Smooth muscle cell (in vitro differentiated cells): Measurements from ENCODE around the gene KLF15. TPM values are rescaled to one million over a fixed set of nuclear protein-coding genes. Genes with fewer than 3 reads are reported as not detected.

Experiments used
- DNase-seq: peaks from one replicate; lab custom pipeline; 2025; ENCODE audit not compliant: unreplicated experiment; lab: John Stamatoyannopoulos, UW
- H2AFZ ChIP-seq: fragments of 200-600 bp; sonication (generic); 2 replicates; pipeline ENCODE4 v1.6.0; 2016; ENCODE audit warnings: antibody characterized with exemption, low read depth, mild to moderate bottlenecking
- H3F3A ChIP-seq: fragments of 200-600 bp; sonication (generic); 2 replicates; pipeline ENCODE4 v1.6.0; 2017; ENCODE audit warnings: antibody characterized with exemption, low read depth
- H3K27ac ChIP-seq: fragments of 200-600 bp; sonication (generic); 2 replicates; pipeline ENCODE4 v1.5.1; 2016; ENCODE audit warnings: low read depth, mild to moderate bottlenecking
- H3K27me3 ChIP-seq: fragments of 200-600 bp; sonication (generic); 2 replicates; pipeline ENCODE4 v1.6.1; 2016; ENCODE audit warnings: low read depth, mild to moderate bottlenecking
- H3K36me3 ChIP-seq: fragments of 200-600 bp; sonication (generic); 2 replicates; pipeline ENCODE4 v1.5.1; 2016; ENCODE audit warnings: low read depth
- H3K4me1 ChIP-seq: fragments of 200-600 bp; sonication (generic); 2 replicates; pipeline ENCODE4 v1.5.1; 2016; ENCODE audit warnings: low read depth
- H3K4me2 ChIP-seq: fragments of 200-600 bp; sonication (generic); 2 replicates; pipeline ENCODE4 v1.6.0; 2016; ENCODE audit warnings: mild to moderate bottlenecking
- H3K4me3 ChIP-seq: fragments of 200-600 bp; sonication (generic); 2 replicates; pipeline ENCODE4 v1.5.1; 2016; ENCODE audit warnings: mild to moderate bottlenecking
- H3K79me2 ChIP-seq: fragments of 200-600 bp; sonication (generic); 2 replicates; pipeline ENCODE4 v1.6.0; 2016; ENCODE audit warnings: low read depth, mild to moderate bottlenecking
- H3K9ac ChIP-seq: fragments of 200-600 bp; sonication (generic); 2 replicates; pipeline ENCODE4 v1.6.0; 2016; ENCODE audit warnings: low read depth
- H3K9me3 ChIP-seq: fragments of 200-600 bp; sonication (generic); replicated peaks from 2 replicates; pipeline ENCODE4 v1.5.1; 2016; ENCODE audit warnings: low read depth
- H4K20me1 ChIP-seq: fragments of 200-600 bp; sonication (generic); 2 replicates; pipeline ENCODE4 v1.6.0; 2016; ENCODE audit warnings: low read depth
- CTCF ChIP-seq: fragments of 200-600 bp; sonication (generic); IDR thresholded peaks from 2 replicates; pipeline ENCODE4 v1.5.1; 2017; ENCODE audit warnings: borderline replicate concordance, mild to moderate bottlenecking, antibody characterized with exemption; ENCODE audit not compliant: insufficient read depth, poor library complexity, severe bottlenecking
- WGBS: methylation state at CpG from one replicate; pipeline ENCODE4 v1.1.7; 2016; ENCODE audit warnings: low lambda C conversion rate; 5-methylcytosine and 5-hydroxymethylcytosine counted together
- polyA plus RNA-seq: library from polyadenylated mRNA; unstranded; fragments of >200 nt; fragmentation: Nextera tagmentation; extraction: Ambion mirVana; gene quantifications from 2 replicates; pipeline ENCODE4 v1.2.1, GENCODE V29; 2016
- total RNA-seq: library from RNA; depleted of rRNA; stranded (reverse); fragments of >200 nt; gene quantifications from 2 replicates; pipeline ENCODE4 v1.2.3, GENCODE V29; 2014

KLF15 gene
- total and polyA plus RNA-seq, 2 experiments from 2014 or later, result not detected

GRCh38 chr3:126348308-126348920 lies 8.8 kb downstream of the KLF15 start:
- H2AFZ ChIP-seq, result no peak overlapping the region
- H3K79me2 ChIP-seq, result no peaks in the 10 kb centered on the region
- no peak for TF ChIP-seq CTCF
- no peak overlapping the region for H3K27ac ChIP-seq
- no peaks in the 10 kb centered on the region for H3K36me3 ChIP-seq
- H3K4me2 ChIP-seq, result no peak overlapping the region
- H4K20me1 ChIP-seq, result no peaks in the 10 kb centered on the region
- H3F3A ChIP-seq, result no peaks in the 10 kb centered on the region
- H3K4me3 ChIP-seq, result no peak overlapping the region
- no peaks in the 10 kb centered on the region for H3K9me3 ChIP-seq
- no peaks in the 10 kb centered on the region for H3K27me3 ChIP-seq
- DNase-seq, result no peak
- H3K9ac ChIP-seq, result no peak overlapping the region
- H3K4me1 ChIP-seq, result no peaks in the 10 kb centered on the region
- 95% methylated on average over 12 of the region's 12 CpGs for WGBS

- H2AFZ ChIP-seq, result no peak overlapping the region
- no peak overlapping the region for H3K4me3 ChIP-seq
- no peaks in the 10 kb centered on the region for H3K4me1 ChIP-seq
- no peaks in the 10 kb centered on the region for H3K79me2 ChIP-seq
- no peaks in the 10 kb centered on the region for H3K36me3 ChIP-seq
- no peaks in the 10 kb centered on the region for H3K9me3 ChIP-seq
- no peaks in the 10 kb centered on the region for H4K20me1 ChIP-seq
- H3F3A ChIP-seq, result no peaks in the 10 kb centered on the region
- no peak for TF ChIP-seq CTCF
- DNase-seq, result no peak
- H3K9ac ChIP-seq, result no peak overlapping the region
- H3K27me3 ChIP-seq, result no peaks in the 10 kb centered on the region
- no peak overlapping the region for H3K4me2 ChIP-seq
- WGBS, result 84% methylated on average over 8 of the region's 8 CpGs
- H3K27ac ChIP-seq, result no peak overlapping the region
Observed at GRCh38 chr3:126347543-126348161, 9.6 kb downstream of the KLF15 start.

- no peak overlapping the region for H3K27ac ChIP-seq
- no peaks in the 10 kb centered on the region for H3K9me3 ChIP-seq
- H3F3A ChIP-seq, result no peaks in the 10 kb centered on the region
- H3K36me3 ChIP-seq, result no peaks in the 10 kb centered on the region
- 91% methylated on average over 2 of the region's 2 CpGs for WGBS
- no peak overlapping the region for H3K4me3 ChIP-seq
- no peaks in the 10 kb centered on the region for H3K27me3 ChIP-seq
- no peak for TF ChIP-seq CTCF
- DNase-seq, result no peak
- H2AFZ ChIP-seq, result no peak overlapping the region
- no peak overlapping the region for H3K9ac ChIP-seq
- no peaks in the 10 kb centered on the region for H3K4me1 ChIP-seq
- no peaks in the 10 kb centered on the region for H3K79me2 ChIP-seq
- H3K4me2 ChIP-seq, result no peak overlapping the region
- H4K20me1 ChIP-seq, result no peaks in the 10 kb centered on the region
Observed at GRCh38 chr3:126346466-126346865, 10.7 kb downstream of the KLF15 start.
